Adipocyte (in vitro differentiated cells): ENCODE results near the gene MEF2C.

Experiments
- DNase-seq: peaks from one replicate; pipeline ENCODE4 v3.0.0-alpha.2; 2015; ENCODE audit warnings: low read depth
- H3K27me3 ChIP-seq: replicated peaks from 2 replicates; pipeline ENCODE4 v1.7.0; 2013; ENCODE audit warnings: mild to moderate bottlenecking, low read length, moderate library complexity; ENCODE audit not compliant: control insufficient read depth, insufficient read depth
- H3K36me3 ChIP-seq: 2 replicates; pipeline ENCODE4 v1.7.0; 2013; ENCODE audit warnings: low read length, mild to moderate bottlenecking, moderate library complexity; ENCODE audit not compliant: control insufficient read depth, insufficient read depth, severe bottlenecking
- H3K4me1 ChIP-seq: 2 replicates; pipeline ENCODE4 v1.7.0; 2013; ENCODE audit warnings: mild to moderate bottlenecking, low read length, moderate library complexity; ENCODE audit not compliant: control insufficient read depth, insufficient read depth
- H3K4me3 ChIP-seq: 2 replicates; pipeline ENCODE4 v1.7.0; 2013; ENCODE audit warnings: mild to moderate bottlenecking, low read length, moderate library complexity
- H3K9ac ChIP-seq: 2 replicates; pipeline ENCODE4 v1.7.0; 2013; ENCODE audit warnings: mild to moderate bottlenecking, low read length, moderate library complexity
- H3K9me3 ChIP-seq: 2 replicates; pipeline ENCODE4 v1.7.0; 2013; ENCODE audit warnings: mild to moderate bottlenecking, low read length, moderate library complexity; ENCODE audit not compliant: control insufficient read depth

MEF2C gene

GRCh38 chr5:88770276-88771257, 112.4 kb downstream of the MEF2C start:
- peak; percentile 8 for DNase-seq
- no peak overlapping the region for H3K9ac ChIP-seq
- no peaks in the 10 kb centered on the region for H3K9me3 ChIP-seq
- no peak overlapping the region for H3K4me3 ChIP-seq
- peaks cover 23% of the 10 kb centered on the region for H3K4me1 ChIP-seq
- H3K27me3 ChIP-seq, result no peaks in the 10 kb centered on the region
- H3K36me3 ChIP-seq, result no peaks in the 10 kb centered on the region

- Histone ChIP-seq H3K9me3 (no peaks in the 10 kb centered on the region), H3K4me3 (peak overlapping the region; percentile 59), H3K9ac (peak overlapping the region; percentile 73), H3K36me3 (no peaks in the 10 kb centered on the region), H3K27me3 (no peaks in the 10 kb centered on the region), H3K4me1 (peaks cover 23% of the 10 kb centered on the region)
- DNase-seq, result no peak
Observed at GRCh38 chr5:88769165-88769564, 113.8 kb downstream of the MEF2C start.

- Histone ChIP-seq H3K27me3 (no peaks in the 10 kb centered on the region), H3K36me3 (no peaks in the 10 kb centered on the region), H3K9ac (peak overlapping the region; percentile 73), H3K9me3 (no peaks in the 10 kb centered on the region), H3K4me3 (peak overlapping the region; percentile 59), H3K4me1 (peaks cover 23% of the 10 kb centered on the region)
- DNase-seq, result no peak
Observed at GRCh38 chr5:88768411-88768810, 114.6 kb downstream of the MEF2C start.

DNA sequence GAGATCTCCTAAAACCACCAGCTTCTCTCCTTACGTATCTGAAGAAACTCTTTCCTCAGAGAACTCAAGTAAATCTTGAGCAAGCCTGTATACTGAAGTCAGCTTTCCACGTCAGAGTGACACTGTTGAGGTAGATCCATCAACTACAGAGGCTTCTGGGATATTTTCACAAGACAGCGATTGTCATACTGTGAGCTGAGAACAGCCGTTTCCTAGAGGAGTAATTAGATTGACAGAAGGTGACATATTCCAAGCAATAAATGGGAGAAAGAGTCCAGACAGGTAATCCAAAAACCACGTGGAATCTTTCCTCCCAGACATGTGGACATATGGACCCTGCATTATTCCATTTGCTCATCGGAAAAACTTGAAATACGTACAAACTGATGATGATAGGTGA, 117.2 kb downstream of the MEF2C start:
- H3K9ac ChIP-seq, result no peak overlapping the region
- no peaks in the 10 kb centered on the region for H3K27me3 ChIP-seq
- DNase-seq, result no peak
- H3K4me3 ChIP-seq, result no peak overlapping the region
- H3K36me3 ChIP-seq, result no peaks in the 10 kb centered on the region
- peaks cover 32% of the 10 kb centered on the region for H3K4me1 ChIP-seq
- H3K9me3 ChIP-seq, result no peaks in the 10 kb centered on the region

DNA sequence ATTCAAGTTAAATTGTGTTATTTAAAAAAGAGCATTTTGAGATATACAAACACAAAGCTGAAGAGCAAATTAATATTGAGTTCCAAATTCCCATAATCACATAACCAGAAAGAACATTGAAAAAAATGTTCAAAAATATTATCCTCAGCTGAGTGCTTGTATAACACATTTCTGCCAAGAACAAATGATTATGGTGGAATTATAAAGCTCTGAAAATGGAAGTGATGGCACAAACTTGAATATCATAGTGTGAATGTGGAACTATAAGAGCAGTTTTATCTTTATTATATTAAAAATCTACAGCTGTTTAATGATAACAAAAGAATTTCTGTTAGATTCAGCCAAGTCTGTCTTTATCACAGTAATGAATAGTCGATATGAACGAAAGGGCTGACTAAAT, 117.8 kb downstream of the MEF2C start:
- no peak overlapping the region for H3K4me3 ChIP-seq
- DNase-seq, result no peak
- no peaks in the 10 kb centered on the region for H3K9me3 ChIP-seq
- no peaks in the 10 kb centered on the region for H3K27me3 ChIP-seq
- peaks cover 32% of the 10 kb centered on the region for H3K4me1 ChIP-seq
- peaks cover 5% of the 10 kb centered on the region for H3K36me3 ChIP-seq
- no peak overlapping the region for H3K9ac ChIP-seq

- Histone ChIP-seq H3K36me3 (peaks cover 6% of the 10 kb centered on the region), H3K9me3 (no peaks in the 10 kb centered on the region), H3K9ac (no peak overlapping the region), H3K4me1 (peaks cover 8% of the 10 kb centered on the region), H3K4me3 (no peak overlapping the region), H3K27me3 (no peaks in the 10 kb centered on the region)
- DNase-seq, result no peak
Observed at GRCh38 chr5:88761939-88762338, 121.0 kb downstream of the MEF2C start.

DNA sequence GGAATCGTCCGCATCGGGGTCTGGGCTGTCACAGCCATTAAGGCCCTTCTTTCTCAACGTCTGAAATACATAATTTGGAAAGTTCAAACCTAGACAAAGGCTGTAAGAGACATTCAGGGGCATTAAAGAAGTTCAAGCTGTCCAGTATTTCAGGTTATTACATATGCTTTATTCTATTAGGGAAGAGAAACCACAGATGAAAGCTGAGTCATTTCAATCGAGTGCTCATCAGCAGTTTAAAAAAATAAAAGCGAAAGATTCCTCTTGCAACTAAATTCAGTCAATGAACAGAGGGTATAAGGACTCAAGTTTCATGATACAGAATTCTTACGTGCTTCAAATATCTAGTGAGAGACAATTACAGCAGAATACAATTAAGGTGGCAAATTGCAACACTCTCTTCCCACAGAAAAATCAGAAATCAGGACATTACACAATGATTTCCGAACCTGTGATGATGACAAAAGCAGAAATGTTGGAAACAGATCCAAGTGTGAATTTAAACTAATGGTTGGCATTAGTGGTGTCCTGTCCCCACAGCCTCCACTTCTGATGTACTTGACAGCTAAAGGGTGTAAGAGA, 121.6 kb downstream of the MEF2C start:
- H3K27me3 ChIP-seq, result no peaks in the 10 kb centered on the region
- H3K36me3 ChIP-seq, result peaks cover 6% of the 10 kb centered on the region
- no peak overlapping the region for H3K4me3 ChIP-seq

DNA sequence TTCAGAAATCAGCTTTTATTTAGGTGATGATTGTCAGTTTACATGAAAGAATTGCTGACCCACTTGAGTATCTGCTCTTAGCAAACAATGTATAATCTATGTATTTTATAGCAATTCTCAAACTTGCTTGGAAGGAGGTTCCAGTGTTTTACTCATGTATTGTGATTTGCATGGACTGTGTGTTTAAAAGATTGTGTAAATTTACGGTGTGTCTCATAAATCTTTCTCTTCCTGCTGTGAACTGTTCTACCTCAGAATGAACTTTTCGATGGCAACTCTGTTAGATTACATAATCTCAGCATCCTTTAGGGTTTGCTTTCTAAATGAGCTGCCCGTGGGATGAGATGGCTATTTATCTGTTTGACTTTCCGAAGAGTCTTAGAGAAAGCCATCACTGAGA, 122.5 kb downstream of the MEF2C start:
- Histone ChIP-seq H3K36me3 (peaks cover 6% of the 10 kb centered on the region), H3K4me1 (peaks cover 8% of the 10 kb centered on the region), H3K27me3 (no peaks in the 10 kb centered on the region), H3K4me3 (no peak overlapping the region), H3K9ac (no peak overlapping the region), H3K9me3 (no peaks in the 10 kb centered on the region)
- DNase-seq, result no peak

More for the DNA sequence above, 121.6 kb downstream of the MEF2C start:
- DNase-seq, result peak; percentile 5
- Histone ChIP-seq H3K9me3 (no peaks in the 10 kb centered on the region), H3K9ac (no peak overlapping the region), H3K4me1 (peaks cover 8% of the 10 kb centered on the region)

DNA sequence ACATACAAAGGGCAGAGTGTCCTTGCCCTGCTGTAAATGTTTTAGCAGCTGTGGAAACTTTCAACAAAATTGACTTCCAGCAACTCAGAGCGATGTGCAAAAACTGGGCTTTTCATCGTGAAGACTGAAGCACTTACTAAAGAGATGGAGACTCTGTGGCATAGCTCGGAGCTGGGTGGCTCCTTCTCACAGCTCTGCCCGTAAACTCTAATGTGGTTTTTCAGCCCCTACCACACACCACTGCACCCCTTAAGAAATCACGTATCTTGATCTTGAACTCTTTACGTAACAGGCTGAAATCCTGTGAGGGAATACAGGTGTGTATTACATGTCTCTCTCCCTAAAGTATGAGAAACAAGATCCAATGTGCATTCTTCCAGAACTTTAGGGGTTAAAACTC, 124.4 kb downstream of the MEF2C start:
- no peak for DNase-seq
- peaks cover 6% of the 10 kb centered on the region for H3K36me3 ChIP-seq
- no peak overlapping the region for H3K9ac ChIP-seq
- peaks cover 8% of the 10 kb centered on the region for H3K4me1 ChIP-seq
- no peak overlapping the region for H3K4me3 ChIP-seq
- H3K27me3 ChIP-seq, result no peaks in the 10 kb centered on the region
- no peaks in the 10 kb centered on the region for H3K9me3 ChIP-seq

DNA sequence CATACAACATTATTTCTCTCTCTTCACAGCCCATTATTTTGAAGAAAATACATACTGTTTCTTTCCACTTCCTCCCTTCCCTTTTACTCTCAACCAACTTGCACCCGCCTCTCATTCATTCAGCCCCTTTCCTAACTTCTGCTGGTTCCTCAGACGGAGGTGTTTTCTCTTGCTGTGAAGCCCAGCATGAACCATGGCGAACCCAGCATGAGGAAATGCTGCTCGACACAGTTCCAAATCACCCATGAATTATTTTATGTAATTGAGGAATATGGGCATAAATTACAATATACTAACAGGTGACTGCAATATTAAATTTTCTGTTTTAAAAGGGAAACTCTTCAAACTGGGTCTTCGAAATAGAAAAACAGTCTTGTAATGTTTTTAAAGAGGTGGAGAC, 124.8 kb downstream of the MEF2C start:
- Histone ChIP-seq H3K9me3 (no peaks in the 10 kb centered on the region), H3K36me3 (peaks cover 6% of the 10 kb centered on the region), H3K4me3 (no peak overlapping the region), H3K4me1 (peaks cover 8% of the 10 kb centered on the region), H3K27me3 (no peaks in the 10 kb centered on the region), H3K9ac (no peak overlapping the region)
- DNase-seq, result no peak

DNA sequence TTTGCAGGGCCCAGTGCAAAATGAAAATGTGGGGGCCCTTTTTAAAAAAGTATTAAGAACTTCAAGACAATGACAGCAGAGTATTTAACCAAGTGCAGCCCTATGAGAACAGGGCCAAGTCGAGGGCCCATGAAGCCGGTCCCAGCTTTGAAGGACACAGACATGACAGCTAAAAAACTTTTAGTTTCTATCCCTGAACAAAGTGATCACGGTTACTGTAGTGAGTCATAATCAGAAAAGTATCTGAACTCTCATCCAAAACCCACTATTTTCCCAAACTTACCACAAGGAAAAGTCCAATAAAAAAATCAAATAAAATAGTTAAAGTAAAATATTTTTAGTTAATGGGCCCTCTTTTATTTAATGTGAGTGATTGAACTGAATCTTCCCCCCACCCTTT, 126.0 kb downstream of the MEF2C start:
- Histone ChIP-seq H3K4me1 (peaks cover 8% of the 10 kb centered on the region), H3K4me3 (no peak overlapping the region), H3K9me3 (peaks cover 8% of the 10 kb centered on the region), H3K36me3 (peaks cover 6% of the 10 kb centered on the region), H3K9ac (no peak overlapping the region), H3K27me3 (no peaks in the 10 kb centered on the region)
- no peak for DNase-seq
